Smooth muscle cell of the brain vasculature (primary cell): Measurements from ENCODE around the gene ZMYND8.
"Not testable (repeated sequence)": the region's sequence is repeated elsewhere in the genome, so short reads cannot be mapped to it uniquely, and the experiment has no call there.

Experiments
- DNase-seq: peaks from one replicate; pipeline ENCODE4 v3.0.0-alpha.2; 2012; ENCODE audit warnings: low read depth, low spot score

The ZMYND8 gene

GRCh38 chr20:47225458-47225857 is 131.0 kb downstream of the ZMYND8 start:
- no peak for DNase-seq

GRCh38 chr20:47224857-47225256 is 131.6 kb downstream of the ZMYND8 start:
- DNase-seq: no peak

- DNase-seq: no peak
Measured at GRCh38 chr20:47224300-47224791, 132.2 kb downstream of the ZMYND8 start.

GRCh38 chr20:47223896-47224295 is 132.6 kb downstream of the ZMYND8 start:
- no peak for DNase-seq

GRCh38 chr20:47222468-47223119 is 133.9 kb downstream of the ZMYND8 start:
- no peak for DNase-seq

GRCh38 chr20:47221036-47221625 is 135.4 kb downstream of the ZMYND8 start:
- no peak for DNase-seq

GRCh38 chr20:47220161-47220582 is 136.3 kb downstream of the ZMYND8 start:
- DNase-seq: no peak

- no peak for DNase-seq
Measured at GRCh38 chr20:47217482-47218446, 138.7 kb downstream of the ZMYND8 start.

GRCh38 chr20:47216819-47217410 is 139.6 kb downstream of the ZMYND8 start:
- DNase-seq: no peak

GRCh38 chr20:47215653-47216397 is 140.7 kb downstream of the ZMYND8 start:
- no peak for DNase-seq

- DNase-seq: no peak
Measured at GRCh38 chr20:47213966-47214365, 142.5 kb downstream of the ZMYND8 start.

- no peak for DNase-seq
Measured at GRCh38 chr20:47212606-47213207, 143.8 kb downstream of the ZMYND8 start.

GRCh38 chr20:47211036-47211435 is 145.5 kb downstream of the ZMYND8 start:
- no peak for DNase-seq

- DNase-seq: no peak
Measured at GRCh38 chr20:47210470-47210869, 146.0 kb downstream of the ZMYND8 start.

GRCh38 chr20:47209982-47210381 is 146.5 kb downstream of the ZMYND8 start:
- DNase-seq: no peak

- no peak for DNase-seq
Measured at GRCh38 chr20:47208534-47209174, 147.8 kb downstream of the ZMYND8 start.

GRCh38 chr20:47206962-47207641 is 149.4 kb downstream of the ZMYND8 start:
- no peak for DNase-seq

GRCh38 chr20:47206552-47206951 is 149.9 kb downstream of the ZMYND8 start:
- not testable (repeated sequence) for DNase-seq

- DNase-seq: peak; percentile 21
Measured at GRCh38 chr20:47205577-47206123, 150.8 kb downstream of the ZMYND8 start.

GRCh38 chr20:47204850-47205122 is 151.7 kb downstream of the ZMYND8 start:
- DNase-seq: not testable (repeated sequence)
